GM23338 (cell line): ENCODE measurements around the gene PIK3CB. TPM values are rescaled to one million over a fixed set of nuclear protein-coding genes. Genes with fewer than 3 reads are reported as not detected.

Experiments
- ATAC-seq: fragments of 200-7000 bp; cut with Tn5 transposase; 3 replicates; pipeline ENCODE4 v1.9.1; 2020
- DNase-seq: peaks from one replicate; pipeline ENCODE4 v3.0.0-alpha.2; 2015; ENCODE audit warnings: low spot score
- H2AFZ ChIP-seq: fragments of 200-600 bp; sonication (generic); 2 replicates; pipeline ENCODE4 v1.8.0; 2016; ENCODE audit warnings: antibody characterized with exemption, mild to moderate bottlenecking, moderate library complexity
- H3F3A ChIP-seq: fragments of 200-600 bp; sonication (generic); replicated peaks from 2 replicates; pipeline ENCODE4 v1.8.0; 2017; ENCODE audit warnings: antibody characterized with exemption, mixed run types, low read depth
- H3K27ac ChIP-seq: fragments of 200-600 bp; sonication (generic); 2 replicates; pipeline ENCODE4 v1.6.1; 2016; ENCODE audit warnings: low read depth
- H3K27me3 ChIP-seq: fragments of 200-600 bp; sonication (generic); 2 replicates; pipeline ENCODE4 v1.8.0; 2016; ENCODE audit warnings: mild to moderate bottlenecking, mixed run types, moderate library complexity; ENCODE audit not compliant: insufficient read depth
- H3K36me3 ChIP-seq: fragments of 200-600 bp; sonication (generic); 2 replicates; pipeline ENCODE4 v1.8.0; 2016; ENCODE audit warnings: mild to moderate bottlenecking; ENCODE audit not compliant: insufficient read depth
- H3K4me1 ChIP-seq: fragments of 200-600 bp; sonication (generic); 2 replicates; pipeline ENCODE4 v1.8.0; 2016; ENCODE audit warnings: mild to moderate bottlenecking, moderate library complexity; ENCODE audit not compliant: insufficient read depth
- H3K4me2 ChIP-seq: fragments of 200-600 bp; sonication (generic); 2 replicates; pipeline ENCODE4 v1.7.1; 2017; ENCODE audit warnings: mixed run types
- H3K4me3 ChIP-seq: fragments of 200-600 bp; sonication (generic); 2 replicates; pipeline ENCODE4 v1.6.1; 2016; ENCODE audit warnings: mixed run types
- H3K79me2 ChIP-seq: fragments of 200-600 bp; sonication (generic); replicated peaks from 2 replicates; pipeline ENCODE4 v1.8.0; 2017; ENCODE audit warnings: mild to moderate bottlenecking; ENCODE audit not compliant: insufficient read depth
- H3K9me2 ChIP-seq: fragments of 200-600 bp; sonication (generic); 2 replicates; pipeline ENCODE4 v1.8.0; 2017; ENCODE audit not compliant: insufficient read depth
- H4K20me1 ChIP-seq: fragments of 200-600 bp; sonication (generic); replicated peaks from 2 replicates; pipeline ENCODE4 v1.8.0; 2017; ENCODE audit warnings: mild to moderate bottlenecking; ENCODE audit not compliant: insufficient read depth
- H3K27ac Mint-ChIP-seq: 2 replicates; pipeline ENCODE4 v1.8.0; 2020; ENCODE audit warnings: inconsistent platforms, mild to moderate bottlenecking, moderate library complexity, mixed read lengths
- H3K27me3 Mint-ChIP-seq: 3 replicates; pipeline ENCODE4 v1.8.0; 2022; ENCODE audit warnings: low read depth, mild to moderate bottlenecking, moderate library complexity, mixed read lengths, inconsistent platforms; ENCODE audit not compliant: insufficient read depth, poor library complexity
- H3K36me3 Mint-ChIP-seq: 3 replicates; pipeline ENCODE4 v1.8.0; 2021; ENCODE audit warnings: low read depth, mild to moderate bottlenecking, inconsistent platforms, moderate library complexity, mixed read lengths
- H3K4me1 Mint-ChIP-seq: 3 replicates; pipeline ENCODE4 v1.8.0; 2020; ENCODE audit warnings: mild to moderate bottlenecking, inconsistent platforms, mixed read lengths
- H3K4me3 Mint-ChIP-seq: 3 replicates; pipeline ENCODE4 v1.8.0; 2021; ENCODE audit warnings: moderate library complexity, mild to moderate bottlenecking, inconsistent platforms, mixed read lengths
- H3K9me3 Mint-ChIP-seq: 3 replicates; pipeline ENCODE4 v1.8.0; 2020; ENCODE audit warnings: moderate library complexity, mild to moderate bottlenecking, inconsistent platforms, mixed read lengths
- CREB1 ChIP-seq: fragments of 250-450 bp; sonication (Bioruptor Pico); IDR thresholded peaks from 2 replicates; pipeline ENCODE4 v1.5.0; 2020; ENCODE audit warnings: low read depth, mild to moderate bottlenecking, moderate library complexity
- NANOG ChIP-seq: IDR thresholded peaks from 2 replicates; pipeline ENCODE4 v1.6.1; 2016; ENCODE audit warnings: antibody characterized with exemption, borderline replicate concordance
- POLR2AphosphoS5 ChIP-seq: IDR thresholded peaks from 2 replicates; pipeline ENCODE4 v1.6.1; 2016; ENCODE audit warnings: antibody characterized with exemption, low read depth
- STAT1 ChIP-seq: IDR thresholded peaks from one replicate; pipeline ENCODE4 v1.6.1; 2016; ENCODE audit warnings: antibody characterized with exemption; ENCODE audit not compliant: unreplicated experiment
- ZNF331 ChIP-seq: fragments of 250-450 bp; sonication (Bioruptor Pico); IDR thresholded peaks from 2 replicates; pipeline ENCODE4 v1.5.0; 2020; ENCODE audit warnings: low read depth, mild to moderate bottlenecking, moderate library complexity
- polyA plus RNA-seq: library from polyadenylated mRNA; unstranded; fragments of >200 nt; fragmentation: Nextera tagmentation; extraction: Ambion mirVana; gene quantifications from 2 replicates; pipeline ENCODE4 v1.2.1, GENCODE V29; 2016
- total RNA-seq: library from RNA; depleted of rRNA; stranded (reverse); fragments of >200 nt; shearing (Covaris generic); gene quantifications from 2 replicates; pipeline ENCODE4 v1.2.3, GENCODE V29; 2014
- TF ChIP-seq, protein P1 (sequence below), 2 experiments: fragments of 200-600 bp in 1 of 2; sonication (generic) in 1 of 2; conservative IDR thresholded peaks; 2 replicates each; pipeline versions ENCODE4 v1.5.1 to v1.6.1; 2016 to 2017; ENCODE audit warnings: antibody characterized with exemption in 2 of 2, low read depth in 2 of 2, mild to moderate bottlenecking in 2 of 2, moderate library complexity in 1 of 2
- TF ChIP-seq, protein P2 (sequence below): IDR thresholded peaks from one replicate; pipeline ENCODE4 v1.6.1; 2018; ENCODE audit warnings: antibody characterized with exemption; ENCODE audit not compliant: unreplicated experiment
- TF ChIP-seq, protein P3 (sequence below): fragments of 250-450 bp; sonication (Bioruptor Pico); IDR thresholded peaks from 2 replicates; pipeline ENCODE4 v1.5.0; 2020; ENCODE audit warnings: mild to moderate bottlenecking, moderate library complexity

The PIK3CB gene
- total and polyA plus RNA-seq, 2 experiments from 2014 or later = 13.3 to 32.4 TPM

DNA sequence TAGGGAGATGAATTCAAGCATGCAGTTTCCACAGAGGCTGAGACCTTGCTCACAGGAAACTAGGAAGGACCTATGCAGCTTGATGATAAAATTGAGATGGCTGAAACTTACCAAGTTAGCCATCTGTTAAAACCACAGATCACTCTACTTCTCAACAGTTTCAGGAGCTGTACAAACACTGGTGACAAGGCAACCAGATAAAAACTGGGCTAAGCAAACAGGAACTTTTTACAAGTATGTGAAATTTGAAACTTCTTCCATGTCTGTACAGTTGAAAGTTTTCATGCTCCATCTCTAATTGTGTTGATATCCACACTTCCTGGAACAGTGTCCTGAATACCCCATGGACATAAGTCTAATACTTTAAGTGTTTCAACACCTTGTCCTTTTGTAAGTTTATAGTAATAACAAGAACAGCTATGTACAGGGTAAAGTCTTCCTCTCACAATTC is 147.9 kb downstream of the PIK3CB start:
- no peaks in the 10 kb centered on the region for H3K27me3 Mint-ChIP-seq
- Histone ChIP-seq H3K9me2 (no peaks in the 10 kb centered on the region), H3K36me3 (no peaks in the 10 kb centered on the region), H3K4me1 (no peaks in the 10 kb centered on the region), H3K79me2 (no peaks in the 10 kb centered on the region), H4K20me1 (no peaks in the 10 kb centered on the region), H2AFZ (no peak overlapping the region), H3K27me3 (no peaks in the 10 kb centered on the region), H3F3A (no peaks in the 10 kb centered on the region), H3K27ac (no peak overlapping the region), H3K4me3 (no peak overlapping the region), H3K4me2 (no peak overlapping the region)
- TF ChIP-seq NANOG (no peak), STAT1 (no peak), ZNF331 (CRISPR knock-in tag) (no peak)
- TF ChIP-seq, protein P1, sequence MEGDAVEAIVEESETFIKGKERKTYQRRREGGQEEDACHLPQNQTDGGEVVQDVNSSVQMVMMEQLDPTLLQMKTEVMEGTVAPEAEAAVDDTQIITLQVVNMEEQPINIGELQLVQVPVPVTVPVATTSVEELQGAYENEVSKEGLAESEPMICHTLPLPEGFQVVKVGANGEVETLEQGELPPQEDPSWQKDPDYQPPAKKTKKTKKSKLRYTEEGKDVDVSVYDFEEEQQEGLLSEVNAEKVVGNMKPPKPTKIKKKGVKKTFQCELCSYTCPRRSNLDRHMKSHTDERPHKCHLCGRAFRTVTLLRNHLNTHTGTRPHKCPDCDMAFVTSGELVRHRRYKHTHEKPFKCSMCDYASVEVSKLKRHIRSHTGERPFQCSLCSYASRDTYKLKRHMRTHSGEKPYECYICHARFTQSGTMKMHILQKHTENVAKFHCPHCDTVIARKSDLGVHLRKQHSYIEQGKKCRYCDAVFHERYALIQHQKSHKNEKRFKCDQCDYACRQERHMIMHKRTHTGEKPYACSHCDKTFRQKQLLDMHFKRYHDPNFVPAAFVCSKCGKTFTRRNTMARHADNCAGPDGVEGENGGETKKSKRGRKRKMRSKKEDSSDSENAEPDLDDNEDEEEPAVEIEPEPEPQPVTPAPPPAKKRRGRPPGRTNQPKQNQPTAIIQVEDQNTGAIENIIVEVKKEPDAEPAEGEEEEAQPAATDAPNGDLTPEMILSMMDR (conservative IDR thresholded peaks at IDR 0.05; ENCODE audit: low read depth in 2 of 2) = no peak
- ATAC-seq (no peak), DNase-seq (no peak)
- no peak overlapping the region for H3K27ac Mint-ChIP-seq
- peaks cover 22% of the 10 kb centered on the region; the same call in 2 of the 3 replicates for H3K36me3 Mint-ChIP-seq
- no peak overlapping the region for H3K4me3 Mint-ChIP-seq
- no peaks in the 10 kb centered on the region for H3K4me1 Mint-ChIP-seq
- H3K9me3 Mint-ChIP-seq = no peaks in the 10 kb centered on the region

DNA sequence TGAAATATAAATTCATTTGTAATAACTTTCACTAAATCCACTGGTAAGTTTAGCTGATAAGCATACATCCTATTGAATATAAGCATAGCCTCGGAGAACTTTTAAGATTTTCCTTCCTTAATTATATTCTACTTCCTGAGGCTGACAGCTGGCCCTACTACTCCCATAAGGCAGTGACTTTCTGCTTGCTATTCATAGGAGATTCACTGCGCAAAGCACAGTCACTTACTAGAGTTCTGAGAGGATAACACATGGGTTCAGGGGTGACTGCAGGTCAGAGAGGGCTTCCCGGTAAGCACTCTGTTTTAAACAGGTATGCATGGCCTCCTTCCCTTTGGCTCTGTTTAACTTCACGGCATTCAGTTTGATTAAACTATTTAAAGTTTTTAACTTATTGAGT is 150.3 kb downstream of the PIK3CB start:
- no peak for DNase-seq
- H3K27ac ChIP-seq = no peak overlapping the region
- no peaks in the 10 kb centered on the region for H3K4me1 ChIP-seq
- Mint-ChIP-seq H3K9me3 (no peaks in the 10 kb centered on the region), H3K4me3 (no peak overlapping the region), H3K36me3 (peaks cover 22% of the 10 kb centered on the region; the same call in 2 of the 3 replicates), H3K4me1 (no peaks in the 10 kb centered on the region), H3K27me3 (no peaks in the 10 kb centered on the region), H3K27ac (no peak overlapping the region)
- no peak overlapping the region for H2AFZ ChIP-seq
- H3F3A ChIP-seq = no peaks in the 10 kb centered on the region
- H3K79me2 ChIP-seq = no peaks in the 10 kb centered on the region
- H3K9me2 ChIP-seq = no peaks in the 10 kb centered on the region
- ATAC-seq = no peak
- no peak overlapping the region for H3K4me3 ChIP-seq
- H3K4me2 ChIP-seq = no peak overlapping the region
- H3K36me3 ChIP-seq = no peaks in the 10 kb centered on the region
- H3K27me3 ChIP-seq = no peaks in the 10 kb centered on the region
- no peaks in the 10 kb centered on the region for H4K20me1 ChIP-seq
- TF ChIP-seq, protein P2, sequence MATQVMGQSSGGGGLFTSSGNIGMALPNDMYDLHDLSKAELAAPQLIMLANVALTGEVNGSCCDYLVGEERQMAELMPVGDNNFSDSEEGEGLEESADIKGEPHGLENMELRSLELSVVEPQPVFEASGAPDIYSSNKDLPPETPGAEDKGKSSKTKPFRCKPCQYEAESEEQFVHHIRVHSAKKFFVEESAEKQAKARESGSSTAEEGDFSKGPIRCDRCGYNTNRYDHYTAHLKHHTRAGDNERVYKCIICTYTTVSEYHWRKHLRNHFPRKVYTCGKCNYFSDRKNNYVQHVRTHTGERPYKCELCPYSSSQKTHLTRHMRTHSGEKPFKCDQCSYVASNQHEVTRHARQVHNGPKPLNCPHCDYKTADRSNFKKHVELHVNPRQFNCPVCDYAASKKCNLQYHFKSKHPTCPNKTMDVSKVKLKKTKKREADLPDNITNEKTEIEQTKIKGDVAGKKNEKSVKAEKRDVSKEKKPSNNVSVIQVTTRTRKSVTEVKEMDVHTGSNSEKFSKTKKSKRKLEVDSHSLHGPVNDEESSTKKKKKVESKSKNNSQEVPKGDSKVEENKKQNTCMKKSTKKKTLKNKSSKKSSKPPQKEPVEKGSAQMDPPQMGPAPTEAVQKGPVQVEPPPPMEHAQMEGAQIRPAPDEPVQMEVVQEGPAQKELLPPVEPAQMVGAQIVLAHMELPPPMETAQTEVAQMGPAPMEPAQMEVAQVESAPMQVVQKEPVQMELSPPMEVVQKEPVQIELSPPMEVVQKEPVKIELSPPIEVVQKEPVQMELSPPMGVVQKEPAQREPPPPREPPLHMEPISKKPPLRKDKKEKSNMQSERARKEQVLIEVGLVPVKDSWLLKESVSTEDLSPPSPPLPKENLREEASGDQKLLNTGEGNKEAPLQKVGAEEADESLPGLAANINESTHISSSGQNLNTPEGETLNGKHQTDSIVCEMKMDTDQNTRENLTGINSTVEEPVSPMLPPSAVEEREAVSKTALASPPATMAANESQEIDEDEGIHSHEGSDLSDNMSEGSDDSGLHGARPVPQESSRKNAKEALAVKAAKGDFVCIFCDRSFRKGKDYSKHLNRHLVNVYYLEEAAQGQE = no peak
- TF ChIP-seq CREB1 = no peak
- TF ChIP-seq, protein P1 (conservative IDR thresholded peaks at IDR 0.05; ENCODE audit: low read depth in 2 of 2) = no peak
- TF ChIP-seq, protein P3, sequence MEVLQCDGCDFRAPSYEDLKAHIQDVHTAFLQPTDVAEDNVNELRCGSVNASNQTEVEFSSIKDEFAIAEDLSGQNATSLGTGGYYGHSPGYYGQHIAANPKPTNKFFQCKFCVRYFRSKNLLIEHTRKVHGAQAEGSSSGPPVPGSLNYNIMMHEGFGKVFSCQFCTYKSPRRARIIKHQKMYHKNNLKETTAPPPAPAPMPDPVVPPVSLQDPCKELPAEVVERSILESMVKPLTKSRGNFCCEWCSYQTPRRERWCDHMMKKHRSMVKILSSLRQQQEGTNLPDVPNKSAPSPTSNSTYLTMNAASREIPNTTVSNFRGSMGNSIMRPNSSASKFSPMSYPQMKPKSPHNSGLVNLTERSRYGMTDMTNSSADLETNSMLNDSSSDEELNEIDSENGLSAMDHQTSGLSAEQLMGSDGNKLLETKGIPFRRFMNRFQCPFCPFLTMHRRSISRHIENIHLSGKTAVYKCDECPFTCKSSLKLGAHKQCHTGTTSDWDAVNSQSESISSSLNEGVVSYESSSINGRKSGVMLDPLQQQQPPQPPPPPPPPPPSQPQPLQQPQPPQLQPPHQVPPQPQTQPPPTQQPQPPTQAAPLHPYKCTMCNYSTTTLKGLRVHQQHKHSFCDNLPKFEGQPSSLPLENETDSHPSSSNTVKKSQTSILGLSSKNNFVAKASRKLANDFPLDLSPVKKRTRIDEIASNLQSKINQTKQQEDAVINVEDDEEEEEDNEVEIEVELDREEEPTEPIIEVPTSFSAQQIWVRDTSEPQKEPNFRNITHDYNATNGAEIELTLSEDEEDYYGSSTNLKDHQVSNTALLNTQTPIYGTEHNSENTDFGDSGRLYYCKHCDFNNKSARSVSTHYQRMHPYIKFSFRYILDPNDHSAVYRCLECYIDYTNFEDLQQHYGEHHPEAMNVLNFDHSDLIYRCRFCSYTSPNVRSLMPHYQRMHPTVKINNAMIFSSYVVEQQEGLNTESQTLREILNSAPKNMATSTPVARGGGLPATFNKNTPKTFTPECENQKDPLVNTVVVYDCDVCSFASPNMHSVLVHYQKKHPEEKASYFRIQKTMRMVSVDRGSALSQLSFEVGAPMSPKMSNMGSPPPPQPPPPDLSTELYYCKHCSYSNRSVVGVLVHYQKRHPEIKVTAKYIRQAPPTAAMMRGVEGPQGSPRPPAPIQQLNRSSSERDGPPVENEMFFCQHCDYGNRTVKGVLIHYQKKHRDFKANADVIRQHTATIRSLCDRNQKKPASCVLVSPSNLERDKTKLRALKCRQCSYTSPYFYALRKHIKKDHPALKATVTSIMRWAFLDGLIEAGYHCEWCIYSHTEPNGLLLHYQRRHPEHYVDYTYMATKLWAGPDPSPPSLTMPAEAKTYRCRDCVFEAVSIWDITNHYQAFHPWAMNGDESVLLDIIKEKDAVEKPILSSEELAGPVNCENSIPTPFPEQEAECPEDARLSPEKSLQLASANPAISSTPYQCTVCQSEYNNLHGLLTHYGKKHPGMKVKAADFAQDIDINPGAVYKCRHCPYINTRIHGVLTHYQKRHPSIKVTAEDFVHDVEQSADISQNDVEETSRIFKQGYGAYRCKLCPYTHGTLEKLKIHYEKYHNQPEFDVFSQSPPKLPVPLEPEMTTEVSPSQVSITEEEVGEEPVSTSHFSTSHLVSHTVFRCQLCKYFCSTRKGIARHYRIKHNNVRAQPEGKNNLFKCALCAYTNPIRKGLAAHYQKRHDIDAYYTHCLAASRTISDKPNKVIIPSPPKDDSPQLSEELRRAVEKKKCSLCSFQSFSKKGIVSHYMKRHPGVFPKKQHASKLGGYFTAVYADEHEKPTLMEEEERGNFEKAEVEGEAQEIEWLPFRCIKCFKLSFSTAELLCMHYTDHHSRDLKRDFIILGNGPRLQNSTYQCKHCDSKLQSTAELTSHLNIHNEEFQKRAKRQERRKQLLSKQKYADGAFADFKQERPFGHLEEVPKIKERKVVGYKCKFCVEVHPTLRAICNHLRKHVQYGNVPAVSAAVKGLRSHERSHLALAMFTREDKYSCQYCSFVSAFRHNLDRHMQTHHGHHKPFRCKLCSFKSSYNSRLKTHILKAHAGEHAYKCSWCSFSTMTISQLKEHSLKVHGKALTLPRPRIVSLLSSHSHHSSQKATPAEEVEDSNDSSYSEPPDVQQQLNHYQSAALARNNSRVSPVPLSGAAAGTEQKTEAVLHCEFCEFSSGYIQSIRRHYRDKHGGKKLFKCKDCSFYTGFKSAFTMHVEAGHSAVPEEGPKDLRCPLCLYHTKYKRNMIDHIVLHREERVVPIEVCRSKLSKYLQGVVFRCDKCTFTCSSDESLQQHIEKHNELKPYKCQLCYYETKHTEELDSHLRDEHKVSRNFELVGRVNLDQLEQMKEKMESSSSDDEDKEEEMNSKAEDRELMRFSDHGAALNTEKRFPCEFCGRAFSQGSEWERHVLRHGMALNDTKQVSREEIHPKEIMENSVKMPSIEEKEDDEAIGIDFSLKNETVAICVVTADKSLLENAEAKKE (CRISPR knock-in tag) = no peak
- no peak for TF ChIP-seq POLR2AphosphoS5
